Vagina (tissue), 2 donors: ENCODE data around the gene ZBTB20.

Source experiments
- POLR2AphosphoS5 ChIP-seq, 2 donors: sonication (generic); formaldehyde crosslinking; IDR thresholded peaks; one replicate each; pipeline ENCODE4 v1.9.0; 2017; ENCODE audit warnings: antibody characterized with exemption in 2 of 2, mild to moderate bottlenecking in 2 of 2, low read depth in 1 of 2; ENCODE audit not compliant: insufficient read depth in 1 of 2
- TF ChIP-seq, protein P1 (sequence below), 3 experiments: fragments of 450-650 bp in 2 of 3; fragments of 200-600 bp in 1 of 3; sonication (generic) in 1 of 3; IDR thresholded peaks; one replicate each; pipeline ENCODE4 v1.5.1; 2017 to 2019; ENCODE audit warnings: antibody characterized with exemption in 3 of 3, mild to moderate bottlenecking in 2 of 3, moderate library complexity in 2 of 3

DNA sequence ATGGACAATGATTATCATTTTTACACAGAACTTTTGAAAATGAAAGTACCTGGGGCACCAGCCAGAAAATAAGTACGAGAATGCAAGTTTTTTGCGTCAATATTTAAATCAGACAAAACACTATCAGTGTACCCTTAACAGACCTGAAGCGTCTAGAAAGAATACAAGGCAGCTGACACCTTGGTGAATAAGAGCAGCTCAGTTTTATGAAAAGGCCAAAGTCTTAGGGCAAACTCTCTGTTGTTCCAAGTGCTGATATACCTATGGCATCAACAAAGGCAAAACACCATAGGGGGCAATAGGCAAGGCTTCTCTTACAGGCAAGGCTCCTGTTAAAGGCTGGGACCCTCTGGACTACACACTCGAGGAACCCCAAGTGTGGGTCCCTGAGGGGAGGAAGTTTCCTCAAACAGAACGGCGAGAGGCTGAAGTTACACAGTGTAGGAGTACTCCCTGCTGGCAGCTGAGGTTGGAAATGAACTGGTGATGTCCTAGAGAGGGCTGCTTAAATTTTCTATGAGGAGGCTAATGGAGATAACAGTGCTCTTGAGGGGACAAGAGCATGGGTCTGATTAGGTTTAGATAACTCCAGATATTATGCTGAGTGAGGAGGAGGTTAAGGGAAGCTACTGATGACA lies 562.2 kb downstream of the ZBTB20 start:
- TF ChIP-seq POLR2AphosphoS5 (IDR thresholded peaks at IDR 0.05; ENCODE audit: insufficient read depth in 1 of 2, low read depth in 1 of 2) = no peak
- TF ChIP-seq, protein P1, sequence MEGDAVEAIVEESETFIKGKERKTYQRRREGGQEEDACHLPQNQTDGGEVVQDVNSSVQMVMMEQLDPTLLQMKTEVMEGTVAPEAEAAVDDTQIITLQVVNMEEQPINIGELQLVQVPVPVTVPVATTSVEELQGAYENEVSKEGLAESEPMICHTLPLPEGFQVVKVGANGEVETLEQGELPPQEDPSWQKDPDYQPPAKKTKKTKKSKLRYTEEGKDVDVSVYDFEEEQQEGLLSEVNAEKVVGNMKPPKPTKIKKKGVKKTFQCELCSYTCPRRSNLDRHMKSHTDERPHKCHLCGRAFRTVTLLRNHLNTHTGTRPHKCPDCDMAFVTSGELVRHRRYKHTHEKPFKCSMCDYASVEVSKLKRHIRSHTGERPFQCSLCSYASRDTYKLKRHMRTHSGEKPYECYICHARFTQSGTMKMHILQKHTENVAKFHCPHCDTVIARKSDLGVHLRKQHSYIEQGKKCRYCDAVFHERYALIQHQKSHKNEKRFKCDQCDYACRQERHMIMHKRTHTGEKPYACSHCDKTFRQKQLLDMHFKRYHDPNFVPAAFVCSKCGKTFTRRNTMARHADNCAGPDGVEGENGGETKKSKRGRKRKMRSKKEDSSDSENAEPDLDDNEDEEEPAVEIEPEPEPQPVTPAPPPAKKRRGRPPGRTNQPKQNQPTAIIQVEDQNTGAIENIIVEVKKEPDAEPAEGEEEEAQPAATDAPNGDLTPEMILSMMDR (IDR thresholded peaks at IDR 0.05) = no peak
